ENCODE measurements around the gene CLCN3. TPM values are rescaled to one million over a fixed set of nuclear protein-coding genes. Genes with fewer than 3 reads are reported as not detected.
"Not testable (repeated sequence)": the region's sequence is repeated elsewhere in the genome, so short reads cannot be mapped to it uniquely, and the experiment has no call there.

The CLCN3 gene
- total RNA-seq, 1 donor from 2014 or later: 39.2 TPM

GRCh38 chr4:169620880-169621248, 486 bp downstream of the CLCN3 start:
- Histone ChIP-seq H3K4me3 (peak overlapping the region; percentile 81), H3K27ac (peak overlapping the region; percentile 93), H3K27me3 (no peaks in the 10 kb centered on the region), H3K9me3 (no peaks in the 10 kb centered on the region), H3K4me1 (peaks cover 18% of the 10 kb centered on the region), H3K36me3 (no peaks in the 10 kb centered on the region)
- intact Hi-C loops (cut with DNase I): no loop called here
- TF ChIP-seq CTCF (IDR thresholded peaks at IDR 0.05): no peak
- ATAC-seq: no peak
- no peak for DNase-seq

- H3K4me1 ChIP-seq: peaks cover 18% of the 10 kb centered on the region
- H3K36me3 ChIP-seq: no peaks in the 10 kb centered on the region
- intact Hi-C loops (cut with DNase I): no loop called here
- no peak for TF ChIP-seq CTCF (IDR thresholded peaks at IDR 0.05)
- no peak for DNase-seq
- H3K4me3 ChIP-seq: peak overlapping the region; percentile 81
- no peaks in the 10 kb centered on the region for H3K9me3 ChIP-seq
- no peak for ATAC-seq
- no peaks in the 10 kb centered on the region for H3K27me3 ChIP-seq
- H3K27ac ChIP-seq: peak overlapping the region; percentile 93
Observed at GRCh38 chr4:169621731-169622492, 1.5 kb downstream of the CLCN3 start.

GRCh38 chr4:169622566-169622965, 2.2 kb downstream of the CLCN3 start:
- Histone ChIP-seq H3K4me1 (peaks cover 18% of the 10 kb centered on the region), H3K27me3 (no peaks in the 10 kb centered on the region), H3K27ac (no peak overlapping the region), H3K9me3 (no peaks in the 10 kb centered on the region), H3K4me3 (peak overlapping the region; percentile 81), H3K36me3 (no peaks in the 10 kb centered on the region)
- ATAC-seq (no peak), DNase-seq (no peak)
- intact Hi-C loops (cut with DNase I): no loop called here
- TF ChIP-seq CTCF (IDR thresholded peaks at IDR 0.05): no peak

- ATAC-seq; H3K4me3 ChIP-seq; DNase-seq; intact Hi-C loops (cut with DNase I); H3K27me3 ChIP-seq; H3K9me3 ChIP-seq; H3K27ac ChIP-seq; H3K36me3 ChIP-seq: not testable (repeated sequence)
- peaks cover 18% of the 10 kb centered on the region for H3K4me1 ChIP-seq
Observed at GRCh38 chr4:169624012-169624411, 3.6 kb downstream of the CLCN3 start.

- no peaks in the 10 kb centered on the region for H3K9me3 ChIP-seq
- peaks cover 13% of the 10 kb centered on the region for H3K4me1 ChIP-seq
- H3K4me3 ChIP-seq: no peak overlapping the region
- intact Hi-C loops (cut with DNase I): no loop called here
- H3K27me3 ChIP-seq: no peaks in the 10 kb centered on the region
- no peak for TF ChIP-seq CTCF (IDR thresholded peaks at IDR 0.05)
- H3K27ac ChIP-seq: no peak overlapping the region
- no peak for DNase-seq
- ATAC-seq: no peak
- H3K36me3 ChIP-seq: no peaks in the 10 kb centered on the region
Observed at GRCh38 chr4:169625886-169626285, 5.5 kb downstream of the CLCN3 start.

GRCh38 chr4:169626331-169627282, 6.2 kb downstream of the CLCN3 start:
- Histone ChIP-seq H3K27me3 (no peaks in the 10 kb centered on the region), H3K4me1 (peaks cover 8% of the 10 kb centered on the region), H3K9me3 (no peaks in the 10 kb centered on the region), H3K27ac (no peak overlapping the region), H3K36me3 (no peaks in the 10 kb centered on the region), H3K4me3 (no peak overlapping the region)
- DNase-seq (no peak), ATAC-seq (no peak)
- no peak for TF ChIP-seq CTCF (IDR thresholded peaks at IDR 0.05)
- intact Hi-C loops (cut with DNase I): no loop called here

Data from upper lobe of right lung (tissue), 1 donor.